H9 (cell line): ENCODE results near the gene FAM228B. TPM values are rescaled to one million over a fixed set of nuclear protein-coding genes. Genes with fewer than 3 reads are reported as not detected.

Source experiments
- DNase-seq: peaks from one replicate; pipeline ENCODE4 v3.0.0-alpha.2; 2017
- H2AFZ ChIP-seq: one replicate; pipeline ENCODE4 v1.6.1; 2013; ENCODE audit warnings: mild to moderate bottlenecking, low read length, control low read depth, moderate library complexity
- H2AK5ac ChIP-seq: 2 replicates; pipeline ENCODE4 v1.6.1; 2013; ENCODE audit warnings: low read length, control low read depth, mixed read lengths; ENCODE audit not compliant: insufficient read length
- H2BK120ac ChIP-seq: one replicate; pipeline ENCODE4 v1.6.1; 2013; ENCODE audit warnings: low read depth, mild to moderate bottlenecking, low read length, control low read depth, inconsistent platforms; ENCODE audit not compliant: poor library complexity, severe bottlenecking
- H2BK12ac ChIP-seq: 2 replicates; pipeline ENCODE4 v1.6.1; 2013; ENCODE audit warnings: low read length, control low read depth, mixed read lengths, low read depth; ENCODE audit not compliant: insufficient read length
- H2BK15ac ChIP-seq: 2 replicates; pipeline ENCODE4 v1.6.1; 2013; ENCODE audit warnings: low read depth, low read length, control low read depth
- H2BK20ac ChIP-seq: one replicate; pipeline ENCODE4 v1.6.1; 2013; ENCODE audit warnings: low read depth, mild to moderate bottlenecking, low read length, control low read depth, inconsistent platforms; ENCODE audit not compliant: poor library complexity, severe bottlenecking
- H2BK5ac ChIP-seq: 2 replicates; pipeline ENCODE4 v1.6.1; 2013; ENCODE audit warnings: low read length, control low read depth, mixed read lengths; ENCODE audit not compliant: insufficient read length
- H3K14ac ChIP-seq: 2 replicates; pipeline ENCODE4 v1.6.1; 2013; ENCODE audit warnings: low read length, control low read depth; ENCODE audit not compliant: insufficient read depth
- H3K18ac ChIP-seq: 2 replicates; pipeline ENCODE4 v1.6.1; 2013; ENCODE audit warnings: low read depth, mild to moderate bottlenecking, mixed read lengths, low read length, control low read depth; ENCODE audit not compliant: insufficient read length
- H3K23ac ChIP-seq: 2 replicates; pipeline ENCODE4 v1.6.1; 2013; ENCODE audit warnings: low read length, control low read depth, mixed read lengths, low read depth; ENCODE audit not compliant: insufficient read length
- H3K23me2 ChIP-seq: 2 replicates; pipeline ENCODE4 v1.6.1; 2013; ENCODE audit warnings: low read depth, mild to moderate bottlenecking, mixed read lengths, low read length, control low read depth; ENCODE audit not compliant: insufficient read length, poor library complexity, severe bottlenecking
- H3K27ac ChIP-seq: 2 replicates; pipeline ENCODE4 v1.5.1; 2013; ENCODE audit warnings: low read length, control low read depth, mixed read lengths, low read depth; ENCODE audit not compliant: insufficient read length
- H3K27me3 ChIP-seq: 2 replicates; pipeline ENCODE4 v1.6.1; 2013; ENCODE audit warnings: low read length, control low read depth, inconsistent platforms; ENCODE audit not compliant: insufficient read depth
- H3K4ac ChIP-seq: 2 replicates; pipeline ENCODE4 v1.6.1; 2013; ENCODE audit warnings: low read depth, mild to moderate bottlenecking, control low read depth, inconsistent platforms, low read length, moderate library complexity
- H3K4me1 ChIP-seq: 2 replicates; pipeline ENCODE4 v1.6.1; 2013; ENCODE audit warnings: low read length, control low read depth, inconsistent platforms; ENCODE audit not compliant: insufficient read depth
- H3K4me2 ChIP-seq: 2 replicates; pipeline ENCODE4 v1.6.1; 2013; ENCODE audit warnings: low read length, control low read depth, mixed read lengths; ENCODE audit not compliant: insufficient read length, insufficient read depth
- H3K56ac ChIP-seq: 2 replicates; pipeline ENCODE4 v1.6.1; 2013; ENCODE audit warnings: low read depth, mild to moderate bottlenecking, mixed read lengths, low read length, control low read depth; ENCODE audit not compliant: insufficient read length
- H3K79me1 ChIP-seq: 2 replicates; pipeline ENCODE4 v1.6.1; 2013; ENCODE audit warnings: low read depth, mild to moderate bottlenecking, moderate library complexity, low read length, control low read depth, inconsistent platforms; ENCODE audit not compliant: insufficient read depth, poor library complexity, severe bottlenecking
- H3K79me2 ChIP-seq: 2 replicates; pipeline ENCODE4 v1.6.1; 2013; ENCODE audit warnings: low read length, control low read depth, inconsistent platforms; ENCODE audit not compliant: insufficient read depth
- H3K9ac ChIP-seq: 2 replicates; pipeline ENCODE4 v1.6.1; 2013; ENCODE audit warnings: low read length, control low read depth, mixed read lengths; ENCODE audit not compliant: insufficient read length; ENCODE audit errors: extremely low read depth
- H3K9me3 ChIP-seq: one replicate; pipeline ENCODE4 v1.6.1; 2013; ENCODE audit warnings: low read depth, low read length, inconsistent platforms; ENCODE audit not compliant: control insufficient read depth
- H3T11ph ChIP-seq: one replicate; pipeline ENCODE4 v1.6.1; 2013; ENCODE audit warnings: mild to moderate bottlenecking, low read length, control low read depth, inconsistent platforms
- H4K20me1 ChIP-seq: one replicate; pipeline ENCODE4 v1.6.1; 2013; ENCODE audit not compliant: control insufficient read depth, insufficient read length, insufficient read depth
- H4K5ac ChIP-seq: 2 replicates; pipeline ENCODE4 v1.6.1; 2013; ENCODE audit warnings: low read depth, mild to moderate bottlenecking, mixed read lengths, low read length, control low read depth; ENCODE audit not compliant: insufficient read length
- H4K8ac ChIP-seq: replicated peaks from 2 replicates; pipeline ENCODE4 v1.6.1; 2013; ENCODE audit warnings: low read length, control low read depth, mixed read lengths, low read depth; ENCODE audit not compliant: insufficient read length
- H4K91ac ChIP-seq: 2 replicates; pipeline ENCODE4 v1.6.1; 2013; ENCODE audit warnings: low read depth, mild to moderate bottlenecking, moderate library complexity, mixed read lengths, low read length, control low read depth; ENCODE audit not compliant: insufficient read length
- H3K27ac Mint-ChIP-seq, 3 experiments: 2 replicates in 2 of 3; 3 replicates in 1 of 3; pipeline ENCODE4 v1.8.0; 2020 to 2021; ENCODE audit warnings: mixed read lengths in 3 of 3, mild to moderate bottlenecking in 1 of 3, moderate library complexity in 1 of 3
- H3K27me3 Mint-ChIP-seq: 2 replicates; pipeline ENCODE4 v1.8.0; 2021; ENCODE audit warnings: low read depth, mild to moderate bottlenecking, moderate library complexity, mixed read lengths
- H3K36me3 Mint-ChIP-seq, 3 experiments: 2 replicates in 2 of 3; 3 replicates in 1 of 3; pipeline ENCODE4 v1.8.0; 2020 to 2021; ENCODE audit warnings: low read depth in 3 of 3, mixed read lengths in 3 of 3; ENCODE audit not compliant: insufficient read depth in 1 of 3
- H3K4me1 Mint-ChIP-seq, 2 experiments: 2 replicates each; pipeline ENCODE4 v1.8.0; 2020; ENCODE audit warnings: mixed read lengths in 2 of 2
- H3K4me3 Mint-ChIP-seq, 2 experiments: 2 replicates in 1 of 2; 3 replicates in 1 of 2; pipeline ENCODE4 v1.8.0; 2020 to 2021; ENCODE audit warnings: mild to moderate bottlenecking in 2 of 2, mixed read lengths in 2 of 2, moderate library complexity in 1 of 2
- H3K9me3 Mint-ChIP-seq, 2 experiments: 2 replicates in 1 of 2; 3 replicates in 1 of 2; pipeline ENCODE4 v1.8.0; 2020; ENCODE audit warnings: mild to moderate bottlenecking in 2 of 2, mixed read lengths in 2 of 2, moderate library complexity in 1 of 2
- WGBS: extraction: QIAGEN DNeasy Blood & Tissue Kit; methylation state at CpG from one replicate; pipeline ENCODE4 v1.1.7; 2013; ENCODE audit warnings: missing lambda C conversion rate, low lambda C conversion rate, mixed read lengths; ENCODE audit not compliant: insufficient read length; ENCODE audit errors: extremely low coverage; 5-methylcytosine and 5-hydroxymethylcytosine counted together
- total RNA-seq: library from RNA; stranded (reverse); gene quantifications from 2 replicates; pipeline ENCODE4 v1.2.1, GENCODE V29; 2021
- TF ChIP-seq, protein P1 (sequence below): fragments of 200-600 bp; sonication (generic); conservative IDR thresholded peaks from 3 replicates; pipeline ENCODE4 v1.8.0; 2021; ENCODE audit warnings: antibody characterized with exemption, mild to moderate bottlenecking

FAM228B gene
- total RNA-seq, 1 experiment from 2014 or later: 6.5 TPM

DNA sequence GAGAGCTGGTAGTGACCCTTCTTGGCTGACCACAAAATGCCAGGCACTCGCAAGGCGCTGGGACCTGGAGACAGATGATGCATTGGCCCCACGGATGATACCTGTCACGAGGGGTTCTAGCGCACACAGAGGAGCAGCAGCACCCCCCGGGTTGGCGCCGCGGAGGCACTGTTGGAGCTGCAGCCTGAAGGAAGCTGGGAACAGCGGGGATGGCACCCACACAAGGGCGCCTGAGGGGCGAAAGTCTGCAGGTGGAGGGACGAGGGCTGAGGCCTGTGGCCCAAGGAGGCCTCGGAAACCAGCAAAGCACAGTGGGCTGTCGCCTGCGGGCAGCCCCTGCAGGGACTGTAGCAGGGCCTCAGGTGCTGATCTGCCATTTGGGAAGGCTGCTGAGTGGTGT is 85.2 kb downstream of the FAM228B start:
- Histone ChIP-seq H3K9ac (no peak overlapping the region), H3T11ph (no peak overlapping the region), H4K20me1 (no peaks in the 10 kb centered on the region), H4K8ac (no peak overlapping the region), H2BK120ac (no peak overlapping the region), H2BK15ac (no peak overlapping the region), H3K56ac (no peak overlapping the region), H3K79me1 (no peaks in the 10 kb centered on the region), H2AK5ac (no peak overlapping the region), H2BK12ac (no peak overlapping the region), H3K23me2 (no peaks in the 10 kb centered on the region), H2BK20ac (no peak overlapping the region), H3K79me2 (no peaks in the 10 kb centered on the region), H3K4ac (no peak overlapping the region), H2AFZ (no peak overlapping the region), H4K5ac (no peak overlapping the region), H3K4me2 (no peak overlapping the region), H3K9me3 (no peaks in the 10 kb centered on the region), H3K4me1 (no peaks in the 10 kb centered on the region), H4K91ac (no peak overlapping the region), H3K27ac (no peak overlapping the region), H3K27me3 (no peaks in the 10 kb centered on the region), H2BK5ac (no peak overlapping the region), H3K23ac (no peak overlapping the region), H3K14ac (no peak overlapping the region), H3K18ac (no peak overlapping the region)
- no peaks in the 10 kb centered on the region; the same call in 1 of the 2 replicates for H3K27me3 Mint-ChIP-seq
- WGBS: no CpG with 5 or more reads among the region's 16 CpGs
- H3K4me3 Mint-ChIP-seq: no peak overlapping the region
- no peak for DNase-seq
- H3K4me1 Mint-ChIP-seq: peaks cover 2 to 16% of the 10 kb centered on the region in 2 experiments; a peak in 2 of 4 replicates
- peaks cover 0 to 7% (median 0%) of the 10 kb centered on the region in 3 experiments; a peak in 3 of 7 replicates for H3K36me3 Mint-ChIP-seq
- TF ChIP-seq, protein P1, sequence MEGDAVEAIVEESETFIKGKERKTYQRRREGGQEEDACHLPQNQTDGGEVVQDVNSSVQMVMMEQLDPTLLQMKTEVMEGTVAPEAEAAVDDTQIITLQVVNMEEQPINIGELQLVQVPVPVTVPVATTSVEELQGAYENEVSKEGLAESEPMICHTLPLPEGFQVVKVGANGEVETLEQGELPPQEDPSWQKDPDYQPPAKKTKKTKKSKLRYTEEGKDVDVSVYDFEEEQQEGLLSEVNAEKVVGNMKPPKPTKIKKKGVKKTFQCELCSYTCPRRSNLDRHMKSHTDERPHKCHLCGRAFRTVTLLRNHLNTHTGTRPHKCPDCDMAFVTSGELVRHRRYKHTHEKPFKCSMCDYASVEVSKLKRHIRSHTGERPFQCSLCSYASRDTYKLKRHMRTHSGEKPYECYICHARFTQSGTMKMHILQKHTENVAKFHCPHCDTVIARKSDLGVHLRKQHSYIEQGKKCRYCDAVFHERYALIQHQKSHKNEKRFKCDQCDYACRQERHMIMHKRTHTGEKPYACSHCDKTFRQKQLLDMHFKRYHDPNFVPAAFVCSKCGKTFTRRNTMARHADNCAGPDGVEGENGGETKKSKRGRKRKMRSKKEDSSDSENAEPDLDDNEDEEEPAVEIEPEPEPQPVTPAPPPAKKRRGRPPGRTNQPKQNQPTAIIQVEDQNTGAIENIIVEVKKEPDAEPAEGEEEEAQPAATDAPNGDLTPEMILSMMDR: no peak
- peak overlapping the region in 1 of 3 experiments; percentile 44; a peak in 1 of 7 replicates for H3K27ac Mint-ChIP-seq
- H3K9me3 Mint-ChIP-seq: no peaks in the 10 kb centered on the region; a peak in 1 of 5 replicates
